Prostate gland (tissue), 2 donors: Measurements from ENCODE around the gene MTHFR.

Experiments used
- POLR2AphosphoS5 ChIP-seq: sonication (generic); formaldehyde crosslinking; IDR thresholded peaks from one replicate; pipeline ENCODE4 v1.6.1; 2017; ENCODE audit warnings: antibody characterized with exemption
- TF ChIP-seq, protein P1 (sequence below), 4 experiments: fragments of 200-600 bp in 2 of 4; fragments of 450-650 bp in 2 of 4; sonication (generic) in 2 of 4; IDR thresholded peaks; 1 replicate in 3 of 4; 2 replicates in 1 of 4; pipeline ENCODE4 v1.5.1; 2016 to 2019; ENCODE audit warnings: antibody characterized with exemption in 4 of 4, mild to moderate bottlenecking in 2 of 4, moderate library complexity in 2 of 4

DNA sequence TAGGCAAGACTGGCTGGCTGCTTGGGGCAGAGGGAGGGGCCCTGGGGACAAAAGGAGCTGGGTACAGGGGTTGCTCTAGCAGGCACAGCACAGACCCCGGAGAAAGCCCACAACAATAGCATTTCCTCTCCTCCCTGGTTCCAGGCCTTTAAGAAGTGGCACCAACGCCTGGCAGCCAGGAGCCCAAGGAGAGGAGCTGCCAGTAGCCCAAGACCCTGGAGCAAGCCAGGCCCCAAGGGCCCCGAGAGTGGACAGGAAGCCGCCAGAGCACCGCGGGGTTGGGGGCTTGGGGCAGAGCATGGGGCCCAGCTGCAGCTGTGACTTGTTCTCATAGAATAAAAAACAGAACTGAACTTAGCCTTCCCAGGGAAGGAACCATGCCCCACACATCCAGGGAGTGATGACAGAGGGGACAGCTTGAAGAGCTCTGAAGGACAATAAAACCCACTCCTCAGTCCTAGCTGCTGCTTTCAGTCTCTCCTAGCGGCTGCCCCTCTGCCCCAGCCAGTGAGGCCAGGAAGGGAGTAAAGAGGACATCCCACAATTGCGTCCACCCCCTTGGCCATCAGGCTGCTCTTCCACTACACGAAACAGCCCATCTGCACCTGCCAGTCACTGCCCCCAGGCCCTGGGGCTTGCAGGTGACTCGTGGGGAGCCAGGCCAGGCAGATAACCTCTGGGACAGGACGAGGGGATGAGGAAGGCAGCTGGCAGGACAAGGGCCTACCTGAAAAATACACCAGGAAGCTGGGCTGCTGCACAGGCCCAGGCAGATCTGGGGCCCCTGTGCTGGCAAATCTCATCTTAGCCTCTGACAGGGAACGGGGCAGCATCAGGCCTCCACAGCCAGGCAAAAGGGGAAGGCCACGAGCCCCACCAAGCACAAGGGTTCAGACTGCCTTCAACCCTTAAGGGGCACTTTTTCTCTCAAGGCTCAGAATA is 16.4 kb downstream of the MTHFR start:
- TF ChIP-seq, protein P1, sequence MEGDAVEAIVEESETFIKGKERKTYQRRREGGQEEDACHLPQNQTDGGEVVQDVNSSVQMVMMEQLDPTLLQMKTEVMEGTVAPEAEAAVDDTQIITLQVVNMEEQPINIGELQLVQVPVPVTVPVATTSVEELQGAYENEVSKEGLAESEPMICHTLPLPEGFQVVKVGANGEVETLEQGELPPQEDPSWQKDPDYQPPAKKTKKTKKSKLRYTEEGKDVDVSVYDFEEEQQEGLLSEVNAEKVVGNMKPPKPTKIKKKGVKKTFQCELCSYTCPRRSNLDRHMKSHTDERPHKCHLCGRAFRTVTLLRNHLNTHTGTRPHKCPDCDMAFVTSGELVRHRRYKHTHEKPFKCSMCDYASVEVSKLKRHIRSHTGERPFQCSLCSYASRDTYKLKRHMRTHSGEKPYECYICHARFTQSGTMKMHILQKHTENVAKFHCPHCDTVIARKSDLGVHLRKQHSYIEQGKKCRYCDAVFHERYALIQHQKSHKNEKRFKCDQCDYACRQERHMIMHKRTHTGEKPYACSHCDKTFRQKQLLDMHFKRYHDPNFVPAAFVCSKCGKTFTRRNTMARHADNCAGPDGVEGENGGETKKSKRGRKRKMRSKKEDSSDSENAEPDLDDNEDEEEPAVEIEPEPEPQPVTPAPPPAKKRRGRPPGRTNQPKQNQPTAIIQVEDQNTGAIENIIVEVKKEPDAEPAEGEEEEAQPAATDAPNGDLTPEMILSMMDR (IDR thresholded peaks at IDR 0.05): no peak
- TF ChIP-seq POLR2AphosphoS5: no peak
